ENCODE results near the gene SPAST. TPM values are rescaled to one million over a fixed set of nuclear protein-coding genes. Genes with fewer than 3 reads are reported as not detected.
A peak's percentile ranks its signal among the peaks of the same experiment; 100 is the strongest.
"Not testable (repeated sequence)": the region's sequence is repeated elsewhere in the genome, so short reads cannot be mapped to it uniquely, and the experiment has no call there.

SPAST gene
- total RNA-seq, 2 experiments from 2014 or later: 13.5 to 14.1 TPM

GRCh38 chr2:32124660-32125059, 61.3 kb downstream of the SPAST start:
- DNase-seq (no peak), ATAC-seq (no peak)
- ChIA-PET POLR2A (no interaction called here), CTCF (no interaction called here)
- Mint-ChIP-seq H3K4me1 (ENCODE audit: low read depth) (peaks cover 9% of the 10 kb centered on the region), H3K27ac (no peak overlapping the region), H3K9me3 (no peaks in the 10 kb centered on the region), H3K27me3 (no peaks in the 10 kb centered on the region), H3K4me3 (no peak overlapping the region), H3K36me3 (ENCODE audit: low read depth) (peaks cover 16% of the 10 kb centered on the region)
- intact Hi-C loops (cut with micrococcal nuclease): no loop called here
- no peak for TF ChIP-seq CTCF (IDR thresholded peaks at IDR 0.05)

GRCh38 chr2:32128636-32129035, 65.3 kb downstream of the SPAST start:
- DNase-seq (no peak), ATAC-seq (no peak)
- ChIA-PET POLR2A (no interaction called here), CTCF (interaction anchor here (1.6 kb wide), 1 partner anchor 8 kb away, joined by 3 read pairs; no protein-coding TSS in a partner anchor)
- intact Hi-C loops (cut with micrococcal nuclease): no loop called here
- Mint-ChIP-seq H3K36me3 (ENCODE audit: low read depth) (peaks cover 12% of the 10 kb centered on the region), H3K4me3 (no peak overlapping the region), H3K27me3 (no peaks in the 10 kb centered on the region), H3K9me3 (no peaks in the 10 kb centered on the region), H3K27ac (no peak overlapping the region), H3K4me1 (ENCODE audit: low read depth) (no peaks in the 10 kb centered on the region)
- no peak for TF ChIP-seq CTCF (IDR thresholded peaks at IDR 0.05)

GRCh38 chr2:32129086-32129485, 65.7 kb downstream of the SPAST start:
- Mint-ChIP-seq H3K36me3 (ENCODE audit: low read depth) (peaks cover 11% of the 10 kb centered on the region), H3K27ac (no peak overlapping the region), H3K9me3 (no peaks in the 10 kb centered on the region), H3K4me3 (no peak overlapping the region), H3K4me1 (ENCODE audit: low read depth) (no peaks in the 10 kb centered on the region), H3K27me3 (no peaks in the 10 kb centered on the region)
- no peak for DNase-seq
- TF ChIP-seq CTCF (IDR thresholded peaks at IDR 0.05): no peak
- intact Hi-C loops (cut with micrococcal nuclease): no loop called here
- ChIA-PET POLR2A (no interaction called here), CTCF (interaction anchor here (1.6 kb wide), 1 partner anchor 8 kb away, joined by 3 read pairs; no protein-coding TSS in a partner anchor)
- ATAC-seq: no peak

- no peaks in the 10 kb centered on the region for H3K9me3 Mint-ChIP-seq
- intact Hi-C loops (cut with micrococcal nuclease): no loop called here
Observed at GRCh38 chr2:32135409-32135808, 72.1 kb downstream of the SPAST start.

GRCh38 chr2:32136097-32136496, 72.7 kb downstream of the SPAST start:
- TF ChIP-seq CTCF (IDR thresholded peaks at IDR 0.05): no peak
- Mint-ChIP-seq H3K9me3 (no peaks in the 10 kb centered on the region), H3K4me1 (ENCODE audit: low read depth) (no peaks in the 10 kb centered on the region), H3K36me3 (ENCODE audit: low read depth) (peaks cover 10% of the 10 kb centered on the region), H3K27me3 (no peaks in the 10 kb centered on the region), H3K27ac (no peak overlapping the region), H3K4me3 (no peak overlapping the region)
- ChIA-PET CTCF (no interaction called here), POLR2A (no interaction called here)
- intact Hi-C loops (cut with micrococcal nuclease): no loop called here
- ATAC-seq: no peak
- no peak for DNase-seq

More at GRCh38 chr2:32135409-32135808, 72.1 kb downstream of the SPAST start:
- ATAC-seq (no peak), DNase-seq (no peak)
- Mint-ChIP-seq H3K27ac (no peak overlapping the region), H3K4me3 (no peak overlapping the region), H3K27me3 (no peaks in the 10 kb centered on the region), H3K36me3 (ENCODE audit: low read depth) (peaks cover 10% of the 10 kb centered on the region), H3K4me1 (ENCODE audit: low read depth) (no peaks in the 10 kb centered on the region)
- CTCF ChIA-PET: interaction anchor here (1.1 kb wide), 1 partner anchor 95 kb away, joined by 3 read pairs; the partner anchor contains the start of gene DPY30
- POLR2A ChIA-PET: no interaction called here
- TF ChIP-seq CTCF (IDR thresholded peaks at IDR 0.05): peak; percentile 15

- H3K36me3 Mint-ChIP-seq (ENCODE audit: low read depth); ATAC-seq; H3K27me3 Mint-ChIP-seq; H3K4me1 Mint-ChIP-seq (ENCODE audit: low read depth); H3K9me3 Mint-ChIP-seq; DNase-seq; H3K27ac Mint-ChIP-seq; CTCF ChIA-PET; H3K4me3 Mint-ChIP-seq; intact Hi-C loops (cut with micrococcal nuclease): not testable (repeated sequence)
- POLR2A ChIA-PET: interaction anchor here (1.4 kb wide), 1 partner anchor 14 kb away, joined by 3 read pairs; the partner anchor contains the start of gene SLC30A6
Observed at GRCh38 chr2:32151544-32151943, 88.2 kb downstream of the SPAST start.
